Upper lobe of left lung (tissue), 4 donors: ENCODE data around the gene CDH22.

Experiments
- EP300 ChIP-seq, 4 donors: sonication (generic); formaldehyde crosslinking; IDR thresholded peaks; one replicate each; pipeline ENCODE4 v1.5.1; 2017; ENCODE audit warnings: antibody characterized with exemption in 4 of 4, control low read depth in 2 of 4
- POLR2A ChIP-seq, 4 donors: fragments of 450-650 bp; IDR thresholded peaks; one replicate each; pipeline ENCODE4 v1.5.1; 2016 to 2017; ENCODE audit warnings: antibody characterized with exemption in 4 of 4, mild to moderate bottlenecking in 2 of 4
- TF ChIP-seq, protein P1 (sequence below), 6 experiments: fragments of 450-650 bp in 4 of 6; fragments of 200-600 bp in 2 of 6; sonication (generic) in 2 of 6; IDR thresholded peaks; one replicate each; pipeline ENCODE4 v1.5.1; 2016 to 2019; ENCODE audit warnings: antibody characterized with exemption in 6 of 6

DNA sequence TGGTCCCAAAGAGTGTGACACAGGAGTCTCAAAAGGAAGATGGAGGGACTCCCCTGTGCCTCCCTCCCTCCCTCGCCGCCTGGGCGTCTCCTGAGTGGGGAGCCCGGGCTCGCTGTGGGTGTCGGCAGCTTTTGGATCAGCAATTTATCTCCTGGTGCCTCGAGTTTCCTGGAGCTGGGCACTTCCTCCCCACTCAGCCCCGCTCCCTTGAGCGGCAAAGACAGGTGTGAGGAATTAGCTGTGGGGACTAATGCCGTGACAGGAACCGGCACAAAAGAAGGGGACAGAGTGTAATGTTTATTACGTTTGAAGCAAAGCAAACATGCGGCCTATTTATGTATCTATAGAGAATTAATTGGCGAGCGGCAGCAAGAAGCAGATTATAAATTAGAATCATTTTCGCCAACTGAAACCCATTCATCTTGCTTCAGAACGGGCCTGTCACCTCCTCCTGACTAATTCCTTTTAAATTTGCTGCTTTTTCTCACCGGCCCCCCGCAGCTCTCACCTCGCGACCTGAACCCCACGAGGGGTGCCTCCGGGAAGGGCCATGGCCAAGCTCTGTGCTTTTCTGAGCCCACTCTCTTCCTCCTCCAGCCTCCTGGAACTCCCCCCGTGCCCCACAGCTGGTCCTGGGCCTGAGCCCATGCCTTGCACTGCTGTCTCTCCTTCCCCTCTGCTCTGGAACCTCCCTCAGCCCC is 8.8 kb upstream of the CDH22 start:
- no peak for TF ChIP-seq POLR2A (IDR thresholded peaks at IDR 0.05)
- TF ChIP-seq, protein P1, sequence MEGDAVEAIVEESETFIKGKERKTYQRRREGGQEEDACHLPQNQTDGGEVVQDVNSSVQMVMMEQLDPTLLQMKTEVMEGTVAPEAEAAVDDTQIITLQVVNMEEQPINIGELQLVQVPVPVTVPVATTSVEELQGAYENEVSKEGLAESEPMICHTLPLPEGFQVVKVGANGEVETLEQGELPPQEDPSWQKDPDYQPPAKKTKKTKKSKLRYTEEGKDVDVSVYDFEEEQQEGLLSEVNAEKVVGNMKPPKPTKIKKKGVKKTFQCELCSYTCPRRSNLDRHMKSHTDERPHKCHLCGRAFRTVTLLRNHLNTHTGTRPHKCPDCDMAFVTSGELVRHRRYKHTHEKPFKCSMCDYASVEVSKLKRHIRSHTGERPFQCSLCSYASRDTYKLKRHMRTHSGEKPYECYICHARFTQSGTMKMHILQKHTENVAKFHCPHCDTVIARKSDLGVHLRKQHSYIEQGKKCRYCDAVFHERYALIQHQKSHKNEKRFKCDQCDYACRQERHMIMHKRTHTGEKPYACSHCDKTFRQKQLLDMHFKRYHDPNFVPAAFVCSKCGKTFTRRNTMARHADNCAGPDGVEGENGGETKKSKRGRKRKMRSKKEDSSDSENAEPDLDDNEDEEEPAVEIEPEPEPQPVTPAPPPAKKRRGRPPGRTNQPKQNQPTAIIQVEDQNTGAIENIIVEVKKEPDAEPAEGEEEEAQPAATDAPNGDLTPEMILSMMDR (IDR thresholded peaks at IDR 0.05), result no peak
- TF ChIP-seq EP300 (IDR thresholded peaks at IDR 0.05), result no peak
